GM13977 (cell line): ENCODE results near the gene DDX25.

Experiments
- DNase-seq: peaks from one replicate; pipeline ENCODE4 v3.0.0; 2012; ENCODE audit warnings: low spot score
- CTCF ChIP-seq: IDR thresholded peaks from 2 replicates; pipeline ENCODE4 v1.5.1; 2012; ENCODE audit warnings: mild to moderate bottlenecking, control low read depth; ENCODE audit not compliant: insufficient read depth; ENCODE audit errors: extremely low read depth, missing control alignments
- in situ Hi-C: fragments of 300-500 bp; cut with MboI; formaldehyde crosslinking; loops from one replicate; pipeline ENCODE4 v1.12.0; 2022; ENCODE audit warnings: low sequenced_read_pairs, low pct_unique_long_range_greater_than_20kb, mixed read lengths, inconsistent platforms; ENCODE audit not compliant: unreplicated experiment

DDX25 gene

GRCh38 chr11:125971618-125972017 lies 67.3 kb downstream of the DDX25 start:
- no peak for DNase-seq
- in situ Hi-C loops, result no loop called here

GRCh38 chr11:125974284-125974683 lies 70.0 kb downstream of the DDX25 start:
- no peak for DNase-seq
- in situ Hi-C loops, result no loop called here
- no peak for TF ChIP-seq CTCF

More at GRCh38 chr11:125971618-125972017, 67.3 kb downstream of the DDX25 start:
- TF ChIP-seq CTCF, result no peak

- TF ChIP-seq CTCF, result no peak
- in situ Hi-C loops, result no loop called here
- no peak for DNase-seq
Measured at GRCh38 chr11:125975634-125976033, 71.3 kb downstream of the DDX25 start.

- in situ Hi-C loops, result no loop called here
- DNase-seq, result no peak
- no peak for TF ChIP-seq CTCF
Measured at GRCh38 chr11:125976156-125976555, 71.8 kb downstream of the DDX25 start.

- in situ Hi-C loops, result no loop called here
- TF ChIP-seq CTCF, result no peak
- no peak for DNase-seq
Measured at GRCh38 chr11:125977333-125977732, 73.0 kb downstream of the DDX25 start.

GRCh38 chr11:125978181-125978716 lies 73.9 kb downstream of the DDX25 start:
- in situ Hi-C loops, result no loop called here
- TF ChIP-seq CTCF, result no peak
- no peak for DNase-seq
